RPMI8226 (cell line): ENCODE data around the gene WIPF1.

Experiments used
- DNase-seq: peaks from one replicate; pipeline ENCODE4 v3.0.0-alpha.2; 2015

The WIPF1 gene

GRCh38 chr2:174529916-174530315, 67.7 kb downstream of the WIPF1 start:
- DNase-seq: no peak

DNA sequence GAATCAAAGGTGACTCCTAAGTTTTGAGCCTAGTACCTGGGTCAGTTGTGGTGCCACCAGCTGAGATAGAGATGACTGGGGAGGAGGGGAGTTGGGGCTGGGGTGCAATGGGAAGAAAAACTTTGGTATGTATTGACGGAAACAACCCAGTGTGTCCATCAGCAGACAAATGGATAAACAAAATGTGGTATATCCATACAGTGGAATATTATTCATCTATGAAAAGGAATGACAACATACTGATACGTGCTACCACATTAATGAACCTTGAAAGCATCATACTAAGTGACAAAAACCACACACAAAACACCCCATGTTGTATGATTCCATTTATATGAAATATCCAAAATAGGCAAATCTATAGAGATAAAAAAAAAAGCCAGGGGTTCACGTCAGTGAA, 69.6 kb downstream of the WIPF1 start:
- no peak for DNase-seq

DNA sequence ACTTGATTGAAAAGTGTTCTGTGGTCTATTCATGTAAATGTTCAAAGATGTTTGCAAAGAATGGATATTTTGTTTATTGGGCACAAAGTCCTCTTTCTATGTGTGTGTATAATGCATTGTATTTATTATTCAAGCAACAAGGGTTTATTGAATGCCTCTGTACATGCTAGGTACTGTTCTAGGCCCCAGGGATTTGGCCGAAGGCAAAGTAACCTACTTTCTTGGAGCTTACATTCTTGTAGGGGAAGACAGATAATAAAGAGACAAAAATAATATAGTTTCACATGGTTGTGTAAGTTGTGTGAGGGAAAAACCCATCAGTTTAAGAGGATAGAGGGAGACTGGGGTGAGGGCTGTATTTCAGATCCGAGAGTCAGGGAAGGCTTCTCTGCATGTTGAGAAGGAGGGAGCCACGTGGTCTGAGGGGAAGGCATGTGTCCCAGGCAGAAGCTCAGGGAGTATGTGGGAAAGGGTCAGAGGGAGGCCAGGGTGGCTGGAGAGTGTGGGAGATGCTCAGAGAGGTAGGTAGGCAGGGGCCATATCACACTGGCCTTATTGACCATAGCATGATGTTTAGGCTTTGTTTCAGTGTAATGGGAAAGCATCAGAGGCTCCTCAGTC, 70.4 kb downstream of the WIPF1 start:
- DNase-seq: no peak

GRCh38 chr2:174524527-174524926, 73.1 kb downstream of the WIPF1 start:
- no peak for DNase-seq

DNA sequence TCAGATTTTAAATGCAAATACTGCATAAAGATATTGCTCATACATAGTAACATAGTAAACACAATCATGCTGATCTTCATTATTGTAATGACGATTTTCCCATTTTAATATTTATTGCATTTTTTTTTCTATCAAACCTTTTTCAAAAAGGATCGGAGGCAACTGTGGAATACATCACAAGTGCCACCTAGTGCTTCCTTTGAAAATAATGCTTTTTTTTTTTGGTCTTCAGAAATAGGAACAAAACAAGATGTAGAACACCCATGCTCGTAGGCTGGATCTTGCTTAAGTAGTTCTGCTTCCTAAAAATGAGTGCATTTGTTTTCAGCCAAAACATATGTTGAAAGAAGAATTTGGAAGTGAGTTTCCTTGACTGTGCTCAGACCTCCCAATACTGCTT, 75.1 kb downstream of the WIPF1 start:
- peak; percentile 28 for DNase-seq

GRCh38 chr2:174518395-174518794, 79.2 kb downstream of the WIPF1 start:
- DNase-seq: no peak

- peak; percentile 20 for DNase-seq
These were observed 80.9 kb downstream of the WIPF1 start for GRCh38 chr2:174516501-174517378.

DNA sequence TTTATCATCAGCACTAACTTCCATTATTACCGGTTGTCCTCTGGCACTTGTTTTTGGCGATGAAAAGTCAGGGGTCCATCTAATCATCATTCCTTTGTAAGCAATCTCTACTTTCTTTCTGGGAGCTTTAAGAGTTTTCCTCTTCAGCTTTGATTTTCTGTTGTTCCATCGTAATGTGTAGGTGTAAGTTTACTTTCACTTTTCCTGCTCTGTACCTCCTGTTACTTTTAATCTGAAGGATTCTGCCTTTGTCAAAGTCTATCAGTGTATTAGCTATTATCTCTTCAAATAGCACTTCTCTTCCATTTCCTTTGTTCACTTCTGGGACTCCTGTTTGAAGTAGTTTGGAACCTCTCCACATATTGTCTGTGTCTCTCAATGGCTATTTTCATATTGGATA, 85.3 kb downstream of the WIPF1 start:
- no peak for DNase-seq

GRCh38 chr2:174511580-174512260, 85.9 kb downstream of the WIPF1 start:
- no peak for DNase-seq

GRCh38 chr2:174510583-174511189, 86.9 kb downstream of the WIPF1 start:
- peak; percentile 47 for DNase-seq
